Breast epithelium (tissue), 4 donors: ENCODE data around the gene ACOX2. TPM values are rescaled to one million over a fixed set of nuclear protein-coding genes. Genes with fewer than 3 reads are reported as not detected.

Experiments
- DNase-seq, 2 donors: peaks; one replicate each; pipeline ENCODE4 v3.0.0-alpha.2; 2019; ENCODE audit warnings: low spot score in 2 of 2
- H3K27ac ChIP-seq, 2 donors: fragments of 200-600 bp; sonication (generic) in 1 of 2; one replicate each; pipeline ENCODE4 v1.5.1; 2016 to 2019; ENCODE audit warnings: mild to moderate bottlenecking in 1 of 2
- H3K27me3 ChIP-seq, 2 donors: fragments of 200-600 bp; sonication (generic) in 1 of 2; one replicate each; pipeline versions ENCODE4 v1.5.1 to v1.6.0; 2017 to 2019; ENCODE audit warnings: control low read depth in 1 of 2, mild to moderate bottlenecking in 1 of 2
- H3K36me3 ChIP-seq: fragments of 200-600 bp; one replicate; pipeline ENCODE4 v1.5.1; 2019
- H3K4me1 ChIP-seq, 2 donors: fragments of 200-600 bp; sonication (generic); one replicate each; pipeline ENCODE4 v1.5.1; 2016 to 2019; ENCODE audit warnings: control low read depth in 1 of 2
- H3K4me3 ChIP-seq, 3 donors: fragments of 200-600 bp; sonication (generic); 1 replicate in 2 of 3; 2 replicates in 1 of 3; pipeline ENCODE4 v1.5.1; 2016 to 2019; ENCODE audit warnings: mild to moderate bottlenecking in 3 of 3, moderate library complexity in 2 of 3
- H3K9me3 ChIP-seq, 2 donors: fragments of 200-600 bp; sonication (generic) in 1 of 2; one replicate each; pipeline ENCODE4 v1.5.1; 2016 to 2019; ENCODE audit warnings: control low read depth in 1 of 2
- POLR2A ChIP-seq: fragments of 450-650 bp; IDR thresholded peaks from one replicate; pipeline ENCODE4 v1.6.1; 2016; ENCODE audit warnings: antibody characterized with exemption, mild to moderate bottlenecking, moderate library complexity
- POLR2AphosphoS5 ChIP-seq, 3 donors: sonication (generic); formaldehyde crosslinking; IDR thresholded peaks; one replicate each; pipeline ENCODE4 v1.6.1; 2017; ENCODE audit warnings: antibody characterized with exemption in 3 of 3
- intact Hi-C: fragments of 100-400 bp; cut with DNase I; formaldehyde crosslinking; loops from one replicate; pipeline ENCODE4 v1.15.1; 2023; ENCODE audit warnings: low total_unique reads
- total RNA-seq, 3 donors: library from RNA; depleted of rRNA; stranded (reverse); fragments of >200 nt; gene quantifications; one replicate each; pipeline ENCODE4 v1.1.0, GENCODE V29; 2016
- TF ChIP-seq, protein P1 (sequence below), 3 donors: fragments of 450-650 bp; IDR thresholded peaks; one replicate each; pipeline ENCODE4 v1.5.1; 2016 to 2017; ENCODE audit warnings: antibody characterized with exemption in 3 of 3, mild to moderate bottlenecking in 3 of 3, moderate library complexity in 3 of 3

Gene ACOX2
- total RNA-seq, 3 donors from 2014 or later: 12.1 to 31.5 (median 17.6) TPM

DNA sequence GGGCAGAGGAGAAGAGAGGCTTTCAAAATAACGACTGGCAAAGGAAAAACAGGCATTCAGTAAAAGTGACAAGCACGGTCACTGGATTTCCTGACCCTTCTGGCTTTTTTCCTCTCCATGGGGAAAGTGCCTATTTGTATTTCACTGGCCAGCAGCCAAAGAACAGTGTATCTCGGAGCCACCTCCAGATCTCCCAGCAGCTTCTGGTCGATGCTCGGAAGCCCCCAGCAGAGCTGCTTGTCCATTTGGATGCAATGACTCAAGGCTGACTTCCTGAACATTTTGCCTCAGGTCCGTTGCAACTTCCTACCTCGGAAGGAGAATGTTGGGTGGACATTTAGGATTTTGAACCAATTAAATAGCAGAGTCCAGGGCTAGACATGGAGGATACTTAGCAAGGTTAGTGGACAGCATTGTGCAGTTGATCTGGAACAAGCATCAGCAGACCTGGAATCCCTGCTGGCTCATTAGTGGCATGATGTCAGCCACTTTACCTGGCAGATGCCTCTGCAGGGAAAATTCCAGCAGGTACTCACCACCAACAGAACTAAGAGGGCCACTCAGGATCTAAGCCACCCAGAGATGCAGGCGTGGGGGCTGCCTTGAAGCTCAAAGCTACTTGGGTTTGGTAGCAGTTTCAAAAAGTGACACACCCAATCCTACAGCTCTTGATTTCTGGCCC is 39.1 kb upstream of the ACOX2 start:
- H3K9me3 ChIP-seq: no peaks in the 10 kb centered on the region
- no peaks in the 10 kb centered on the region for H3K27me3 ChIP-seq
- no peaks in the 10 kb centered on the region for H3K4me1 ChIP-seq
- no peaks in the 10 kb centered on the region for H3K36me3 ChIP-seq
- no peak for DNase-seq
- peak overlapping the region; percentile 81 to 88 for H3K27ac ChIP-seq
- TF ChIP-seq POLR2AphosphoS5 (IDR thresholded peaks at IDR 0.05) (no peak), POLR2A (no peak)
- TF ChIP-seq, protein P1, sequence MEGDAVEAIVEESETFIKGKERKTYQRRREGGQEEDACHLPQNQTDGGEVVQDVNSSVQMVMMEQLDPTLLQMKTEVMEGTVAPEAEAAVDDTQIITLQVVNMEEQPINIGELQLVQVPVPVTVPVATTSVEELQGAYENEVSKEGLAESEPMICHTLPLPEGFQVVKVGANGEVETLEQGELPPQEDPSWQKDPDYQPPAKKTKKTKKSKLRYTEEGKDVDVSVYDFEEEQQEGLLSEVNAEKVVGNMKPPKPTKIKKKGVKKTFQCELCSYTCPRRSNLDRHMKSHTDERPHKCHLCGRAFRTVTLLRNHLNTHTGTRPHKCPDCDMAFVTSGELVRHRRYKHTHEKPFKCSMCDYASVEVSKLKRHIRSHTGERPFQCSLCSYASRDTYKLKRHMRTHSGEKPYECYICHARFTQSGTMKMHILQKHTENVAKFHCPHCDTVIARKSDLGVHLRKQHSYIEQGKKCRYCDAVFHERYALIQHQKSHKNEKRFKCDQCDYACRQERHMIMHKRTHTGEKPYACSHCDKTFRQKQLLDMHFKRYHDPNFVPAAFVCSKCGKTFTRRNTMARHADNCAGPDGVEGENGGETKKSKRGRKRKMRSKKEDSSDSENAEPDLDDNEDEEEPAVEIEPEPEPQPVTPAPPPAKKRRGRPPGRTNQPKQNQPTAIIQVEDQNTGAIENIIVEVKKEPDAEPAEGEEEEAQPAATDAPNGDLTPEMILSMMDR (IDR thresholded peaks at IDR 0.05): no peak
- peak overlapping the region; percentile 44 to 53 (median 53) for H3K4me3 ChIP-seq
- intact Hi-C loops: no loop called here

DNA sequence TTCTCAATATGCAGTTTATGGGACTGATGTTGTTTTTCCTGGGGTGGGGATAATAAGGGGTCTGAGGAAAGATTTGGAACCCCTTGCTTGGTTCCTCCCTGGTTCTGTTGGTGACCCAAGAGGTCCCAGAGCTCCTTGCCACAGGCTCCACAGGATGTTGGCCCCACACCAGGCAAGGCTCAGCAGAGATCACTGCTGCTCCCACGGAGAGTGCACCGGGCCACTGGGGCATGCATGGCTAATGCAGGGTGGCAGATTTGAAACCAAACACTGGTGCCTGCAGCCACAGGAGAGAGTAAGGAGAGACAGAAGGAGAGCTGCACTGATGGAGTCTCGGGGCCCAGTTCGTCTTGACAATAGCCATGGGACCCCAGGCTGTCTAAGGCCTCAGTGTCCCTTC is 37.7 kb upstream of the ACOX2 start:
- TF ChIP-seq POLR2A (no peak), POLR2AphosphoS5 (IDR thresholded peaks at IDR 0.05) (no peak)
- TF ChIP-seq, protein P1 (IDR thresholded peaks at IDR 0.05): no peak
- H3K27me3 ChIP-seq: no peaks in the 10 kb centered on the region
- DNase-seq: no peak
- H3K27ac ChIP-seq: no peak overlapping the region
- intact Hi-C loops: no loop called here
- H3K9me3 ChIP-seq: no peaks in the 10 kb centered on the region
- H3K4me1 ChIP-seq: no peaks in the 10 kb centered on the region
- no peaks in the 10 kb centered on the region for H3K36me3 ChIP-seq
- H3K4me3 ChIP-seq: no peak overlapping the region

DNA sequence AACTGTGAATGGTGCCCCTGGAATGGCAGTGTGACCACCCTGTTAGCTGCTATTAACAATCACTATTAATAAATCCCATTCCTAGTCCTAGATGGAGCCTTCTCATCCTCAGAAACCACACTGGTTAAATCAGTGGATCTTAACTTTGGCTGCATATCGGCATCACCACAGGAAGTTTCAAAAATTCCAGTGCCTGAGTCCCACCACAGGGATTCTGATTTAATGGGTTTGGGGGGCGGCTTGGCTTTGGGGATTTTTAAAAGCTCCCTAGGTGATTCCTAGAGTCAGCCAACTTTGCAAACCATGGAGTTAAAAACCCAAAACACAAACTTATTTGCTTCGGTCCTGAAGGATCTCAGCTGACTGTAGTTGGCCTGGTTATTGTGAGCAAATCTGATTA is 37.1 kb upstream of the ACOX2 start:
- Histone ChIP-seq H3K27ac (peak overlapping the region; percentile 13 to 75), H3K9me3 (no peaks in the 10 kb centered on the region), H3K4me1 (no peaks in the 10 kb centered on the region), H3K36me3 (no peaks in the 10 kb centered on the region), H3K4me3 (no peak overlapping the region), H3K27me3 (no peaks in the 10 kb centered on the region)
- DNase-seq: no peak
- intact Hi-C loops: no loop called here
- TF ChIP-seq POLR2AphosphoS5 (IDR thresholded peaks at IDR 0.05) (no peak), POLR2A (no peak)
- TF ChIP-seq, protein P1 (IDR thresholded peaks at IDR 0.05): no peak

DNA sequence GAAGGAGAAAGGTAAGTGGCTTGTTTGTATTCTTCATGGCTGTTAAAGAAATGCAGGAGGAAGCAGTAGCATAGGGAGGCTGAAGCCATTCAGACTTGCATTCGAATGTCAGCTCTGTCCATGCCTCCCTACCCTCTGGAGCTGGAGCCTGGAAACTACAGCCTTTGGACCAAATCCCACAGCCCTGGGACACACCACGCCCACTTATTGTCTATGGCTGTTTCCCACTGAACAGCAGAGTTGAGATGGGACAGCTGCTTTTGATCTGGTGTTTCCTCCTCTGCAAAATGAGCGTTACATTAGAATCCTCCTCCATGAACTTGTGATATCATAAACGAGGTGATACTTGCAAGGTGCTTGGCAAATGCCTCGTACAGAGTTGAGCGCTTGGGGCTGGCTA is 36.6 kb upstream of the ACOX2 start:
- Histone ChIP-seq H3K4me1 (no peaks in the 10 kb centered on the region), H3K4me3 (no peak overlapping the region), H3K27me3 (no peaks in the 10 kb centered on the region), H3K27ac (peak overlapping the region; percentile 13 to 75), H3K36me3 (no peaks in the 10 kb centered on the region), H3K9me3 (no peaks in the 10 kb centered on the region)
- DNase-seq: no peak
- intact Hi-C loops: no loop called here
- TF ChIP-seq, protein P1 (IDR thresholded peaks at IDR 0.05): no peak

DNA sequence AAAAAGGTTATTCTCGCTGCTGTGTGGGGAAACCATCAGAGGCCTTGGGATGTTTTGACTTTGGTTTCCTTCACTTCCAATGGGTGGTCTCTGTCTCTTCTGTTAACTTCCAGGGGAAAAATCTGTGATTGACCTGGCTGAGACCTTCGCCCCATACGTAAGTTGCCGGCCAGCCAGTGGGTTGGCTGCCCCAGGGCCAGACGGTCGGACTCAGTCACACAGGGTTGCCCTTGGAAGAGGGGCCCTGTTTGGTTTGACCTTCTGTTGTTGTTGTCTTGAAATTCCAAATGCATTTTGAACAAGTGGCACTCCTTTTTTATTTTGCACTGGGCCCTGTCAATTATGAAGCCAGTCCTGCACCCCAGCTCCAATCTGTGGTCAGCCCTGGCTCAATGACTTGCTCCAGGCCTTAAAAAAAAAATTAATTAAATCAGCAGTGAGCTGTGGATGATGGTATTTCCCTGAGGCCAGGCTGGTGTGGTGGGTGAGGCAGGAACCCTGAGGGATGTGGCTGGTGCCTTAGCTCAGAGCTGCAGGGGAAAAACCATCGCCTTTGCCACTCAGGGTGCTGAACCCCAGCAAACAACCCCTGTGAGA is 35.7 kb upstream of the ACOX2 start:
- TF ChIP-seq, protein P1 (IDR thresholded peaks at IDR 0.05): no peak
- TF ChIP-seq POLR2A (no peak), POLR2AphosphoS5 (IDR thresholded peaks at IDR 0.05) (no peak)
- Histone ChIP-seq H3K36me3 (no peaks in the 10 kb centered on the region), H3K27me3 (no peaks in the 10 kb centered on the region), H3K4me1 (no peaks in the 10 kb centered on the region), H3K9me3 (no peaks in the 10 kb centered on the region), H3K27ac (peak overlapping the region; percentile 25 to 75), H3K4me3 (no peak overlapping the region)
- DNase-seq: no peak
- intact Hi-C loops: no loop called here
